NT2/D1 (cell line): ENCODE results near the gene RAB24.

Experiments used
- DNase-seq: peaks from one replicate; pipeline ENCODE4 v3.0.0-alpha.2; 2011; ENCODE audit warnings: low read depth, low spot score
- H3K27me3 ChIP-seq: 2 replicates; pipeline ENCODE4 v1.6.0; 2011; ENCODE audit warnings: mild to moderate bottlenecking; ENCODE audit not compliant: insufficient read length, insufficient read depth
- H3K36me3 ChIP-seq: 2 replicates; pipeline ENCODE4 v1.6.1; 2011; ENCODE audit warnings: mild to moderate bottlenecking, low read length, mixed read lengths; ENCODE audit not compliant: insufficient read depth, insufficient read length
- H3K4me1 ChIP-seq: 2 replicates; pipeline ENCODE4 v1.5.1; 2011; ENCODE audit not compliant: insufficient read depth, insufficient read length
- H3K4me3 ChIP-seq: 2 replicates; pipeline ENCODE4 v1.5.1; 2011; ENCODE audit warnings: low read depth; ENCODE audit not compliant: insufficient read length
- H3K9ac ChIP-seq: 2 replicates; pipeline ENCODE4 v1.6.0; 2011; ENCODE audit warnings: low read depth; ENCODE audit not compliant: insufficient read length
- H3K9me3 ChIP-seq: 2 replicates; pipeline ENCODE4 v1.5.1; 2011; ENCODE audit warnings: mild to moderate bottlenecking, low read length; ENCODE audit not compliant: insufficient read depth
- SUZ12 ChIP-seq: IDR thresholded peaks from 2 replicates; pipeline ENCODE4 v1.6.1; 2011; ENCODE audit not compliant: insufficient read length, insufficient read depth; ENCODE audit errors: extremely low read depth
- YY1 ChIP-seq: IDR thresholded peaks from 2 replicates; pipeline ENCODE4 v1.6.1; 2011; ENCODE audit not compliant: insufficient read length, insufficient read depth
- ZNF274 ChIP-seq: IDR thresholded peaks from 2 replicates; pipeline ENCODE4 v1.6.1; 2011; ENCODE audit warnings: mild to moderate bottlenecking, low read depth, low read length

Gene RAB24

DNA sequence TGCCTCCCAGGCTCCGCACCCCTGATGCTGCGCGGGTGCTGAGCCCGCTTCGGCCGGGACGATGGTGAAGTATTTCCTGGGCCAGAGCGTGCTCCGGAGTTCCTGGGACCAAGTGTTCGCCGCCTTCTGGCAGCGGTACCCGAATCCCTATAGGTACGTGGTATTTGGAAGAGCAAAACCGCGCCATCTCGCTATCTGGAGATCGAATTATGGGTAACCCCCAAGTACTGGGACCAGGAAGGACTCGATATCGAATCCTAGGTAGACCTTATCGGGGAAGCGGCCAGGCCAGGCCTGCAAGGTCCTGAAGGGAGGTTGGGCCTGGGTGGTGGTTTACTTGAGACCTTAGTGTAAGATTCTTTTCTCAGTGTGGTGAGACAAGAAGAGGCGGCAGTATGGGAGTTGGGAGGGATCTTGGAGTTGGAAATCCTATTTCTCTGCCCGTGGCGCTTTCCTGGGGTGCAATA, 439 bp upstream of the RAB24 start:
- peak overlapping the region; percentile 89 for H3K9ac ChIP-seq
- peaks cover 8% of the 10 kb centered on the region for H3K4me1 ChIP-seq
- DNase-seq = no peak
- H3K4me3 ChIP-seq = peak overlapping the region; percentile 84
- H3K36me3 ChIP-seq = peaks cover 60% of the 10 kb centered on the region
- H3K27me3 ChIP-seq = no peaks in the 10 kb centered on the region
- TF ChIP-seq SUZ12 (no peak), YY1 (no peak), ZNF274 (no peak)
- no peaks in the 10 kb centered on the region for H3K9me3 ChIP-seq

GRCh38 chr5:177302354-177303110, 987 bp downstream of the RAB24 start:
- H3K9ac ChIP-seq = peak overlapping the region; percentile 92
- peaks cover 12% of the 10 kb centered on the region for H3K4me1 ChIP-seq
- peak overlapping the region; percentile 84 for H3K4me3 ChIP-seq
- DNase-seq = no peak
- peaks cover 57% of the 10 kb centered on the region for H3K36me3 ChIP-seq
- no peaks in the 10 kb centered on the region for H3K27me3 ChIP-seq
- TF ChIP-seq YY1 (no peak), SUZ12 (no peak), ZNF274 (no peak)
- H3K9me3 ChIP-seq = no peaks in the 10 kb centered on the region

DNA sequence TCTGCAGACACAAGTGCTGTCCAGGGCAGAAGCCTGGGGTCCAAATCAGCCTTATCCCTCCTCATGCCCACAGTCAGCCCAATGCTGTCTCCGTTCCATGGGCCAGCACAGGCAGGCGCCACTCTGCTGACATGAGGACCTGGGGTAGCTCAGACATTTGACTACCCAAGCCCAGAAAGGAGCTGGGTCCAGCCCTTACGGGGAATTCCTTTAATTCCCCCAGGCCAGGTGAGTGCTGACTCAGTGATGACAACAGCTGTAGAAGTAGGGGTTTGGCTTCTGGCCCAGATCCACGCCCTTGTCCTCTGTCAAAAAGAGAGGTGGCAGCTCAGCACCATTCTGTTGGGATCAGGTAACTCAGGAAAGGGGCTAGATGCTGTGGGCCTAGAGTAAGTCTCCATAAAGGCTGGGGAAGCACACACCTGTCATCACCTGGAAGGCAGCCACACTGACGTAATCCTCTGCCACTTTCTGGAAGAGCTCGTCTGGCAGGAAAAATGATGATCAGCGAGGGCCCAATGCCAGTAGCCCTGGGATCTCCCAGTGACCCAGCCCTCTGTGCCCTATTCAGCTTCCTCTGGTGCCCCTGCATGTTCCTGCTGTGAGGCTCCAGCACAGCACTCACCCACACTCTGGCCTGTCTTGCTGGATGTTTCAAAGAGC, 1.9 kb downstream of the RAB24 start:
- no peak for TF ChIP-seq ZNF274
- TF ChIP-seq SUZ12 = no peak
- no peak for TF ChIP-seq YY1
- peaks cover 12% of the 10 kb centered on the region for H3K4me1 ChIP-seq
- peaks cover 53% of the 10 kb centered on the region for H3K36me3 ChIP-seq
- DNase-seq = no peak
- no peaks in the 10 kb centered on the region for H3K27me3 ChIP-seq
- H3K9me3 ChIP-seq = no peaks in the 10 kb centered on the region
- H3K9ac ChIP-seq = peak overlapping the region; percentile 92
- H3K4me3 ChIP-seq = no peak overlapping the region

DNA sequence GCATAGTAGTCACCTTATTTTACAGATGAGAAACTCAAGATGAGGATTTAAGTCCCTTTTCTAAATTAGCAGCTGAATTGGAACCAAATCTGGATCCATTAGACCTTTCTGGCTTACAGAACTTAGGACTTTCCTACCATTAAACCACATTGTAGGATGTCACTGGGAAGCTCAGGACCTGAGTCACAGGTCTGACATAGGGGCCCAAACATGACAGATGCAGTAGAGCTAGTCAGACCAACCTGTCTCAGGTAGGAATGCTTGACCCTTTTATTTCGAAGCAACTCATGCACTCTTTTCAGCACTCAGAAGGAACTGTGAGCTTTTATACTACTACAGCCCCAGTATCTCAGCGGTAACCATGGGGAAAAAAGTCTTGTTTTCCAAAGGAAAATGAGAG, 2.6 kb downstream of the RAB24 start:
- Histone ChIP-seq H3K9ac (peak overlapping the region; percentile 21), H3K27me3 (no peaks in the 10 kb centered on the region), H3K4me3 (no peak overlapping the region), H3K36me3 (peaks cover 53% of the 10 kb centered on the region), H3K4me1 (peaks cover 12% of the 10 kb centered on the region), H3K9me3 (no peaks in the 10 kb centered on the region)
- no peak for DNase-seq
- TF ChIP-seq SUZ12 (no peak), ZNF274 (no peak), YY1 (no peak)

DNA sequence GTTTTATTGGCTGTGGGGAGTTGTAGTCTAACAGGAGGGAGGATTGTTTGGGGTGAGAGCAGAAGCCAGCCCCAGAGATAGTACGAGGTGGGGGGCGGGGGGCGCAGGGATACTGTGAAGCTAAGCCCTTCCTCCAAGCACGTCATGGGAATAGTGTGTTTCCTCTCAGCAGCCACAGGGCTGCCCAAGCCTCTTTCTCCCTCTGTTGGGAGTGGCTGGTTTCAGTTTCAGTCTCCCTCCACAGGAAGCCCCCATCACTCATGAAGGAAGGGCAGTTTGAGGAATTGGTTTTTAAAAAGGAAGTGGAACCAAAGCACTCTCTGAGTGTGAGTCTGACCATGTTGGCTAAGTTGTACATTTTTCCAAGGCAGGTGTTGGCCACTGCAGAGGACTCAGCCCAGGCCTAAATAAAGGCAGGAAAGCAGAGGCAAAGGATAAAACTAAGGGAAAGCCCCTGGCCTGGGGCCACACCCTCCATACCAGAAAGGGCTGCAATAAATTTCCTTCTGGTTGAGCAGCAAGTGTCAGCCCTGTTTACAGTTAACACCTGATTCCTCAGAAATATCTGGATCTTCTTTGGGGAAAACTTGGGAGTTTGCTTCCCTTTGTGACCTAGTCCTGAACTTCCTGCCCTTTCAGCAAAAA, 3.2 kb downstream of the RAB24 start:
- Histone ChIP-seq H3K4me3 (no peak overlapping the region), H3K27me3 (no peaks in the 10 kb centered on the region), H3K36me3 (peaks cover 53% of the 10 kb centered on the region), H3K4me1 (peaks cover 12% of the 10 kb centered on the region), H3K9ac (no peak overlapping the region), H3K9me3 (no peaks in the 10 kb centered on the region)
- no peak for TF ChIP-seq YY1
- no peak for TF ChIP-seq ZNF274
- TF ChIP-seq SUZ12 = no peak
- no peak for DNase-seq

- DNase-seq = no peak
- TF ChIP-seq YY1 (no peak), SUZ12 (no peak)
- H3K36me3 ChIP-seq = peaks cover 53% of the 10 kb centered on the region
- no peak overlapping the region for H3K4me3 ChIP-seq
- H3K4me1 ChIP-seq = peaks cover 10% of the 10 kb centered on the region
- H3K9me3 ChIP-seq = no peaks in the 10 kb centered on the region
- H3K9ac ChIP-seq = no peak overlapping the region
- H3K27me3 ChIP-seq = no peaks in the 10 kb centered on the region
These were observed 3.8 kb downstream of the RAB24 start for GRCh38 chr5:177299697-177300096.

- no peak for DNase-seq
- H3K27me3 ChIP-seq = no peaks in the 10 kb centered on the region
- peaks cover 65% of the 10 kb centered on the region for H3K36me3 ChIP-seq
- TF ChIP-seq YY1 = no peak
- no peak overlapping the region for H3K4me3 ChIP-seq
- H3K4me1 ChIP-seq = peaks cover 8% of the 10 kb centered on the region
- no peak overlapping the region for H3K9ac ChIP-seq
- H3K9me3 ChIP-seq = no peaks in the 10 kb centered on the region
These were observed 5.6 kb downstream of the RAB24 start for GRCh38 chr5:177297922-177298321.
